ENCODE results near the gene MINDY3.
"Not testable (repeated sequence)": the region's sequence is repeated elsewhere in the genome, so short reads cannot be mapped to it uniquely, and the experiment has no call there.

Gene MINDY3

DNA sequence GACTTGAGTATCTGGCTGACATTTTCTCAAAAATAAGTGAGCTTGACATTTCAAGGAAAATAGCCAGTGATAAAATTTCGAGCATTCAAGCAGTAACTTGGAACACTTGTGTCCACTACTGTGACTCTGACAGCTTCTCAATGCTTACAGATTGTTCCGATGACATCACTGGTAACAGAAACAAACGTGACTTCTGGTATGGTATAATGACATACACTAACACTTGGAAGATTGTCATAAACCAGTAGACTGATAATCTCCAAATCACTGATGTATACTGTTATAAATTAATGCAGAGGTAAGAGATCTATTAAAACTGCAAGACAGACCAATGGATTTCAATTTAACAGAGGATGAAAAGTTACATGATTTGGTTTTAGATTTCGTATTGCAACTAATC lies 6.5 kb downstream of the MINDY3 start:
- no peak for DNase-seq

GRCh38 chr10:15852111-15852557 lies 8.2 kb downstream of the MINDY3 start:
- no peak for DNase-seq

DNA sequence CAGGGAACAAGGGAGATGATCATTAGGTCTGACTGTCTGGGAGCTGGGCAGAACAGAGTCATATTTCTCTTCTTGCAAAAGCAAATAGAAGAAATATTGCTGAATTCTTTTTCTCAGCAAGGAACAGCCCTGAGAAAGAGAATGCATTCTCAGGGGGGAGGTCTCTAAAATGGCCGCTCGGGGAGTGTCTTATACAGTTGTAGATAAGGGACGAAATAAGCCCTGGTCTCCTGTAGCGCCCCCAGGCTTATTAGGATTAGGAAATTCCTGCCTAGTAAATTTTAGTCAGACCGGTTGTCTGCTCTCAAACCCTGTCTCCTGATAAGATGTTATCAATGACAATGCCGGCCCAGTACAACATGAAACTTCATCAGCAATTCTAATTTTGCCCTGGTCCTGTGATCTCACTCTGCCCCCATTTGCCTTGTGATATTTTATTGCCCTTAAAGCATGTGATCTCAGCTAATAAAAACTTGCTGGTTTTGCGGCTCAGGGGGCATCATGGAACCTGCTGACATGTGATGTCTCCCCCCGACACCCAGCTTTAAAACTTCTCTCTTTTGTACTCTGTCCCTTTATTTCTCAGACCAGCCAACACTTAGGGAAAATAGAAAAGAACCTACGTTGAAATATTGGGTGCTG lies 9.8 kb downstream of the MINDY3 start:
- DNase-seq, result not testable (repeated sequence)

DNA sequence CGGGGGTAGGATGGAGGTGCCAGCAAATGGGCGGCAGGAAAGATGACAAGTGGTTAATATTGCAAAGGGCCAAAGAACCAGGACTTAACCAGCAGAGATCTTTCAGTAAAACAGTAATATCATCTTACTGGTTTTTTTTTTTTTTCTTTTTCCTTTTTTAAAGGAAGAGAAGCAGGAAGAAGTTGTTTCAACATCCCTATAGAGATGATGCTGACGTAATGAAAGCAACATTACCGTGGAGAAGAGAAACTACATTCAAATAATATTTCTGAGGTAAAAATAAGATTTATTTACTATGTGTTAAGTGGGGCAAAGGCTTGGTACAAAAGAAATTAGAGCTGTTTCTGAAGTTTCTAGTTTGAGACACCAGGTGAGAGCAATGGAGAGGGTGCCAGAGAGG lies 11.0 kb downstream of the MINDY3 start:
- DNase-seq, result no peak

- no peak for DNase-seq
These were observed 12.8 kb downstream of the MINDY3 start for GRCh38 chr10:15847481-15847880.

DNA sequence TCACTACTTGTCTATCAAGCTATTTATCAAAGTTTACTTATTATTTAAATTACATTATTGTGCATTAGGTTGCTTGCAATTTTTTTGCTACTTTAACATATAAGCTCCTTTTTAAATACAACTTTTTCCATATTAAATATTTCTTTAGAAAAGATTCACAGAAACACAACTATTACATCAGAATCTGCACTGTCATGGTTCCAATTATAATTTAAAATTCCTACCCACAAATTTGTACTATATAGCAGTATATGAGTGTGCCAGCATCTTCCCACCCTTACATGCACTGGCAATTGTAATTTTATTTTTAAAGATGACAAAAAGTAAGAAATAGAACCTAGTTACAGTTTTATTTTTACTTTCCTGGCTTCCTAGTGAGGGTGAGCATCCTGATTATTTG lies 15.8 kb downstream of the MINDY3 start:
- DNase-seq, result no peak

DNA sequence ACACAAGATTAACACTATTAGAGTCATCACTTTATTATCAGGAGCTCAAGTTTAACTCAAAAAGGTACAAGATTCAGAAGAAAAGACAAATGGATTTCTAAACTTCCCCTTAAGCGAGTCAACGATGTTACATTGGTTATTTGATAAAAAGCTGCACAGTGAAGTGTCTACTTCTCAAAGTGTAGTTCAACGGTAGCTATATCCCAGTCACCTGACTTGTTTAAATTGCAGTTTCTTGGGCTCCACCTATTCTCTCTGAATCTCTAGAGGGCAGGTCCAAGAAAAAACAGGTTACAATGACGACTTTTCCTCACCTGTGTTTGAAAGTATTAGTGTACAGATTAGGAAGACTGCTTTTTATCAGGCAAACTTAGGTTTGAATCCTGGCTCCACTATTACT lies 16.6 kb downstream of the MINDY3 start:
- no peak for DNase-seq

DNA sequence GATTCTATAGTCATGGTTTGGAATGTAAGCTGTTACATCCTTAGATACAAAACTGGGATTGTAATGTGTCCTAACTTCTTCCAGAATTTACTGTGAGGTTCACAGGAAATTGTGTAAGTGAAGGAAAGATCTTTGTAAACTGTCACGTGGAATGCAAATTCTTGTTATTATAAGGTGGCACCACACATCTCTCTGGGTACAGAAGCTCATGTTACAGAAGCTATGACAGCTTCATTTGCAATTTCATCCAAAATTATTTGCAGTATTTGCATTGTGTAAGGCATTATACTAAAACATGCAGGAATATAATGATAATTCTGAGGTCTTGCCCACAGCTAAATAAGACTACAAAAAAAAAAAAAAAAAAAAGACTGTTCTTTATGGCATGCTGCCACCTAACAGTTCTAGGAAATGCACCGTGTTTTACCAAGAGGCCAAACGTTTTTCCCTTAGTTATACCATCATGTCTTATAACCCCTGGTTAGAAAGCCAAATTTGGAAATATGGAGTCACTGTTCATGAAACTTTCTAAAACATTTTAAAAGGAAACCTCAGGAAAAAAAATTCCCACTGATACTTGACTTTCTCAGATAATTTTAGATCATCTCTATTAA lies 17.6 kb downstream of the MINDY3 start:
- no peak for DNase-seq

DNA sequence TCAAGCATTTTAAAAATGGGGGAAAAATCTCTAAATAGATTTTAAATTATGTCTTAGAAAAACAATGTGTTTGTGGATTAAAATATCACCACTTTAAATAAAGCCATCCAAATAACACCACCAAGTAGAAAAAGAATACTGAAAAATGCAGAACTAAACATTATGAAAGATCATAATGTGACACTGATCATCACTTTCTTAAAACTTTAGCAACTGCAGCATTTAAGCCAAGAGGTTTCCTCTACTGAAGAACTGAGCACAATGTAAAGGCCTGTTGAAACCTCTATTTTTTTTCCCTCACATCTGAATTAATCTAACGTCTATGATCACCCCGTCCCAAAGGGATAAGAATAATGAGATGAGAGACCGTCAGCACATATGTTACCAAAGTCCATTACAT lies 18.6 kb downstream of the MINDY3 start:
- no peak for DNase-seq

DNA sequence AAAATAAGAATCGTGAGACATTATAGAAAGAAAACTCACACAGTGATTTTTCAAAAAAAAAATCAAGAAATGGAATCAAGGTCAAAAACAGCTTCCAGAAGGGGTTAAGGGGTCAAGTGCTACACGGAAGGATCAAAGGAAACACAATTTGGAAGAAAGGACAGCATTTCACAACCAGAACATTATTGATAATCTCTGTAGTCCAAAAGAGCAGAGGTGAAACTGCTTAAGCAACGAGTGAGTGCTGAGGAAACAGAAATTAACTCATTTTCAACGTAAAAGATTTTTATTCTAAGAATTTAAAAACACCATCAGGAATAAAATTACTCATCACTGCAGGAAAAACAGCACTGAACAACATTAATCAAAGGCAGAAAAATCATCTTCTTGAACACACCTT lies 23.5 kb downstream of the MINDY3 start:
- no peak for DNase-seq

DNA sequence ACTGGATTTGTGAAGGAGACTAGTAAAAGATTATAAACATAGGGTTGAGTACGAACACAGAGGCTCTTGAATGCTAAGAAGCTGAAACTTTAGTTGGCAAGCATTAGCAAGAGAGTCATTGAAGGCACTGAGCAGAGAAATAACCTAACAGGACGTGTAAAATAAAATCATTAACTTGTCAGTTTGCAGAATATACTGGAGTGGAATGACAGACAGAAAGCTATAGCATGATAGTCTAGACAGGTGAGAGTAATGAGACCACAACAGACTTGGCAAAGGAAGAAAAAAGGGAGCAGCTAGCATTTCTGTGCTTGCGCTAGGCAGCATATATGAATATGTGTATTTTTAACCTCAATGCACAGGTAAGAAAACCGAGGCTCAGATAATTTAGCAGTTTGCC lies 30.8 kb downstream of the MINDY3 start:
- no peak for DNase-seq

DNA sequence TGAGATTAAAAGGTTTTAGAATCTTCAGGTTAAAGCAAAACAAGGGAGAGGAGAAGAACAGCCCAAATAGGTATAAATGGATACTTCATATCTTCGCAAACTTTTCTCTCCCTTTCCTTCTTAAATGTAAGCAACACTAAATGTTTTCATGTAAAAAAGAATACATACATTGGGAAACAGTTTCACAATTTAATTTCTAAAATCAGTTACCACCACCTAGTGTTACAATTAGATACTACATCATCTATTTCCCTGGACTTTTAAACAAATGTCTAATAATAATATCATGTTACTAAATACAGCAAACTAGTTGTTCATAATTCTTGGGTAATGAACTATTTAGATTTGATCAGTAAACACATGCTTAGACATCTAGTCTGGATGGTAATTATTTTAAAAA lies 35.8 kb downstream of the MINDY3 start:
- DNase-seq, result no peak

DNA sequence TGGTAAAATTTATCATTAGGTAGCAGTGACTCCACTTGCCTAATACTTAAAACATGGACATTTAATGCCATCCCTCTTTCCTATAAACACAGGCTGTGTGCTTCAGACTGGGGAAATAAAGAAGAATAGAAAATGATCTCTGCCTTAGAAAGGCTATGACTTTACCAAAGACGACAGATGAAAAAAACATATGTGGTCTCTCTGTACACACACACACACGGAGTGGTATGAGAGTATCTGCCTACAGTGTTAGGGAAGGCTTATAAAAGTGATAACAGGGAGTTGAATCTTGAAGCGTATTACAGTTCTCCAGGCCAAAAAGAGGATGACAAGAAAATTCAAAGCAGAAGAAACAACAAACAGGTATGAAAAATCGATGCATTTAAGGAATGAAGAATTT lies 38.2 kb downstream of the MINDY3 start:
- no peak for DNase-seq

DNA sequence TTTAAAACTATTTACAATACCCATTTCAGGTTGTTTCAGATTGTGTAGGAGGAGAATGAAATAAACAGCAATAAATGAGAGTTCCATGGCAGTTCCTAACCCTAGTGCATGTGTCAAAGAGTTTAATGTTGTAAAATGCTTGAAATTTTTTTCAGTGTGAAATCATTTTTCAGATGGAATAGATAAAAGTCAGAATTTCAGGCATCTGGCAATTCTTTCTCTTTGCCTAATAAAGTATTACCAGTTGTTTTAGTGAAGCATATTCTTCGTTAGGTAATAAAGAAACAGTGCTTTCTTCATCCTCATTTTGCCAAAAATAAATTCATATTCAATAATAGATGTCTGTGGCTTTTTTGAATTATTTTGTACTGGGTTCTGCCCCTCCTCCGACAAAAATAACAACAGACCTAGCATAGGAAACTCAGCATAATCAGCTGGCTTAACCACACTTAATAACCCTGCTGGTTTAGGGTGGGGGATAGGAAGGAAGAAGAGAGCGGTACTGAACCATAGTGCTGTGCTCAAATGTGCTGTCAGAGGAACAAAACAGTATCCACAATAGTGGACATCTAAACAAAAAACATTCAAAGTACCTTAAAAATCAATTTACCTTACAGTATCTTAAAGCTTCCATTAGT lies 39.1 kb downstream of the MINDY3 start:
- no peak for DNase-seq

DNA sequence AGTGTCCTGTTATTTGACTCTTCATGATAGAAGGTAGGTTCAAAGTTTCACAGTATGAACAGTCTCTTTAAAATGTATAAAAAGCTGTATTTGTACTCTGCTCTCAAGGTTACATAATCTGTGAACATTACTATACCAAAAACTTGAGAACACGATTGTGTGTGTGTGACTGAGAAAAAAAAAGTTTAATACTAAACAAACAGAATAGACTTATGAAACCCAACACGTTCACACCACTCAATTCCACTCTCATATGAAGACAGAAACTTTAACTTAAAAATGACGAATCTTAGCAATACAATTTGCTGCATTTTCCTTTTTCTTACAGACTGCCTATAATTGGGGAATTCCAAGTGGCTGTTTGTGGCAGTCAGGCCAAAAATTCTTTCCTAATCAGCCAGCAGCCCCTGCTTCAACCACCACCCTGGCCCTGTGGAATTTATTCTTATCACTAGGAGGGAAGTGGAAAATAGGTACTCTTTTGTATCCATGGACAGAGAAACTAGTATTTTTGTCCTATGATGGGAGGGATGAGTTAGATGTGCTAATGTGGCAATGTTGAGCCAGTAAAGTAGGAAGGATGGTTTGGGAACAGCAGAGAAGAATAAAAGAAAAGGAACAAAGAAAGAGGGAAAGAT lies 42.8 kb downstream of the MINDY3 start:
- DNase-seq, result no peak

DNA sequence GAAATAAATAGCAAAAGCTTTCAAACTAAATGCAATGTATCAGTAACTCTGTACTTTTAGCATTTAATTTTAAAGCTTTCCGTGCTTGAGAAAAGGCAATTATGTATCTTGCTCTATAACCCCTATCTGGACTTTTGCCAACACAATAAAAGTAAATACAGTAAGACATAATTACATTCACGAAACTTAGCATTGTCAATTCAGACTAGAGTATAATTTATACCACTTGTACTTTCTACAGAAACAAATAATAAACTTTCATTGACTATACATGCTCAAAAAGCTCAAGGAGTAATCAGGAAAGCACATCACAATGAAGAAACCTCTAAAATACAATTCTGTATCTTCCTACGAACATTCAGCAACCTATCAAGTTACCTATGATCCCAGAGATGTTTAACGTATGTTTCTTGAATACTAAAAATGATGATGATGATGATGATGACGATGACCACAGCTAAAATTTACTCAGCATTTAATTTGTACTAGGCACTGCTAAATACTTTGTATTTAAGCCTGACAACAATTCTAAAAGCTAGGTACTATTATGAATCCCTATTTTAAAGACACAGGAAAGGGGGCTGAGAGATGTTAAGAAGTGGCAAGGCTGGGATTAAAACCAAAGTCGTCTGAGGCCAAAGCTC lies 44.9 kb downstream of the MINDY3 start:
- DNase-seq, result no peak

GRCh38 chr10:15814565-15814964 lies 45.7 kb downstream of the MINDY3 start:
- DNase-seq, result no peak

DNA sequence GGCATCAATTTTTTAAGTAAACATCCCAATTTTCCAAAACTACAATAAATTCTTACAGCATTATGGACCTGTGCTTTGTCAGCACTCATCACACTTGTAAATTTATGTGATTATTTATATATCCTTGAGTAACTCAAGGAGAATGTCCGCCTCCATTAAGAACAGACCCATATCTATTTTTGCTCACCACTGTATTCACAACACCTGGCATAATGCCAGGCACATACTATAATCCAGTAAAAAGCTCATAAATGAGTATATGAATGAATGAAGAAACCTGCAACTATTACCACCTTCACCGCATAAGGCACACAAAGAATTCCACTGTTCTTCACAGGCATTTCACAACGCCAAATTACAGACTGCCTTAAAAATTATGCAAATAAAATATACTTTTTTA lies 46.9 kb downstream of the MINDY3 start:
- no peak for DNase-seq

- no peak for DNase-seq
These were observed 50.9 kb downstream of the MINDY3 start for GRCh38 chr10:15809450-15809849.

- no peak for DNase-seq
These were observed 52.0 kb downstream of the MINDY3 start for GRCh38 chr10:15808204-15808797.

DNA sequence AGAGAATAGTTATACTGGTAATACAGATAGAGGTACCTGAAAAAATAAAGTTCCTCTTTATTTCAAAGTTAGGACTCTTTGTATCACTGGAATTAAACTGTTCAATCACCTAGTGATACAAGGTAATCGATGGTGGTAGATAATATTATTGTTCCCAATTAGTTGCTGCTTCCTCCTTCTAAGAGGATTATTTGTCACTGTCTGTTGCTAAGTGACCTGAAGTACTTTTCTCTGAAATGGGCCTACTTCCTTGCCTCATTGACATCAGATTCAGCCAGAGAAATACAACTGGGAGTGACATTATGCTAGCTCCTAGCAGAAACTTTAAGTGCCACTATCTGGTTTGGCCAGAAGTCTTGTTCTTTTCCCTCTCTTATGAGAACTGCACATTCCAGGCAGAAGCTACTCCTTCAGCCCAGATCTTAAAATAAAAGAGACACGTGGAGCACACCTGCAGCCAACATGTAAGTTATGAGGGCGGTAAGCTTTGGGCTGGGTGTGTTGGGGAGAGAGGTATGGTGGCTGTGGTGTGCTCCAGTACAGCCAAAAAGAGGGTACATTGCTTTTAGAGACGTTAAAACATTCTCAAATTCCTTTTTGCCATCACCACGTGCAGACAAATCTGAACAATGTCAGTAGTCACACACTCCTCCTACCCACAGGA lies 54.8 kb downstream of the MINDY3 start:
- no peak for DNase-seq

DNA sequence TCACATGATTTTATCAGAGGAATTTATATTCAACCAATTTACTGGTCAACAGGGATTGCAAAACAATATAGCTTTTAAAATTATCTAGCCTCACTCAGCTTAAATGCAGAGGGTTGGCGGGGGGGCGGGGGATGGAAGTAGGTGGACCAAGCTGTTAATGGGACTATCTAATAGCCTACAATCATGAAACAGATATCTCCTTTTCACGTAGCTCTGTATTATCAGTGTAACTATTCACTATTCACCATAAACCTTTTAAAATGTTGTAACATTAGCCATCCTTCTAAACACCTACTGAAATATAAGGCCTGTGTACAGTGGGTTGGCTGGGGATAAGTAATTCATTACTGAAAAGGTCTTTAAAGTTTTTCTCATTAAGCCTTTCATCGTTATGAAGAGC lies 56.2 kb downstream of the MINDY3 start:
- no peak for DNase-seq
